PC-3 (cell line): ENCODE data around the gene BCAS3. TPM values are rescaled to one million over a fixed set of nuclear protein-coding genes. Genes with fewer than 3 reads are reported as not detected.

Experiments
- ATAC-seq: fragments of 200-7000 bp; cut with Tn5 transposase; 2 replicates; pipeline ENCODE4 v1.9.1; 2020; ENCODE audit warnings: mild to moderate bottlenecking, moderate library complexity
- BruUV-seq: library from RNA; stranded (reverse); fragments of 400-500 nt; replicated peaks from 2 replicates; lab custom pipeline; 2021; lab: Mats Ljungman, UMichigan
- CTCF ChIA-PET: fragments of 300-600 bp; sonication (Branson Sonifier 250); formaldehyde crosslinking; loops from one replicate; lab custom pipeline; 2022; ENCODE audit warnings: antibody characterized with exemption; lab: Charles Lee
- POLR2A ChIA-PET: fragments of 300-600 bp; sonication (Branson Sonifier 250); formaldehyde crosslinking; loops from one replicate; lab custom pipeline; 2022; ENCODE audit warnings: antibody characterized with exemption; ENCODE audit not compliant: unreplicated experiment; lab: Charles Lee
- DNase-seq: peaks from one replicate; pipeline ENCODE4 v3.0.0-alpha.2; 2015
- H2AFZ ChIP-seq: fragments of 300-600 bp; sonication (generic); 2 replicates; pipeline ENCODE4 v1.6.0; 2016; ENCODE audit warnings: antibody characterized with exemption, low read length
- H3F3A ChIP-seq: fragments of 300-600 bp; sonication (generic); one replicate; pipeline ENCODE4 v1.6.0; 2017; ENCODE audit warnings: antibody characterized with exemption, low read length, control low read depth, mild to moderate bottlenecking; ENCODE audit not compliant: unreplicated experiment
- H3K27ac ChIP-seq: fragments of 300-600 bp; sonication (generic); 2 replicates; pipeline ENCODE4 v1.5.1; 2016; ENCODE audit warnings: mild to moderate bottlenecking, low read length
- H3K27me3 ChIP-seq: fragments of 300-600 bp; sonication (generic); 2 replicates; pipeline ENCODE4 v1.6.1; 2016; ENCODE audit warnings: low read length, mixed read lengths
- H3K36me3 ChIP-seq: fragments of 300-600 bp; sonication (generic); 2 replicates; pipeline ENCODE4 v1.6.1; 2016; ENCODE audit warnings: low read depth, mixed run types, low read length, mixed read lengths
- H3K4me1 ChIP-seq: fragments of 300-600 bp; sonication (generic); 2 replicates; pipeline ENCODE4 v1.5.1; 2016; ENCODE audit warnings: low read length; ENCODE audit not compliant: insufficient read depth
- H3K4me2 ChIP-seq: fragments of 300-600 bp; sonication (generic); 2 replicates; pipeline ENCODE4 v1.6.0; 2016; ENCODE audit warnings: low read length
- H3K4me3 ChIP-seq: fragments of 300-600 bp; sonication (generic); 2 replicates; pipeline ENCODE4 v1.5.1; 2016; ENCODE audit warnings: mild to moderate bottlenecking, low read length, mixed read lengths
- H3K79me2 ChIP-seq: fragments of 300-600 bp; sonication (generic); 2 replicates; pipeline ENCODE4 v1.6.1; 2017; ENCODE audit warnings: low read length, mixed read lengths
- H3K9ac ChIP-seq: fragments of 300-600 bp; sonication (generic); 2 replicates; pipeline ENCODE4 v1.6.0; 2016; ENCODE audit warnings: mild to moderate bottlenecking, low read length
- H3K9me2 ChIP-seq: fragments of 300-600 bp; sonication (generic); replicated peaks from 2 replicates; pipeline ENCODE4 v1.6.1; 2016; ENCODE audit warnings: mixed run types, low read length, mixed read lengths
- H3K9me3 ChIP-seq: fragments of 300-600 bp; sonication (generic); 2 replicates; pipeline ENCODE4 v1.6.1; 2016; ENCODE audit warnings: low read length, mixed read lengths
- H4K20me1 ChIP-seq: fragments of 300-600 bp; sonication (generic); 2 replicates; pipeline ENCODE4 v1.6.1; 2016; ENCODE audit warnings: low read length, mixed read lengths
- CTCF ChIP-seq: fragments of 300-600 bp; sonication (generic); conservative IDR thresholded peaks from 2 replicates; pipeline ENCODE4 v1.5.1; 2017; ENCODE audit warnings: antibody characterized with exemption, low read depth, mild to moderate bottlenecking, low read length
- EZH2 ChIP-seq: fragments of 300-600 bp; sonication (generic); IDR thresholded peaks from one replicate; pipeline ENCODE4 v1.6.1; 2017; ENCODE audit warnings: antibody characterized with exemption, mild to moderate bottlenecking, low read length; ENCODE audit not compliant: unreplicated experiment
- EZH2phosphoT487 ChIP-seq: fragments of 300-600 bp; sonication (generic); IDR thresholded peaks from 2 replicates; pipeline ENCODE4 v1.6.1; 2018; ENCODE audit warnings: mild to moderate bottlenecking, antibody characterized with exemption, low read length, borderline replicate concordance
- intact Hi-C: fragments of 100-400 bp; cut with micrococcal nuclease; formaldehyde crosslinking; loops from 2 replicates; pipeline ENCODE4 v1.9.0; 2023
- total RNA-seq: library from RNA; depleted of rRNA; stranded (reverse); fragments of >200 nt; gene quantifications from 2 replicates; pipeline ENCODE4 v1.2.3, GENCODE V29; 2014

The BCAS3 gene
- total RNA-seq, 1 experiment from 2014 or later, result 25.9 TPM

- intact Hi-C loops, result no loop called here
- Histone ChIP-seq H3K4me3 (no peak overlapping the region), H3K4me1 (no peaks in the 10 kb centered on the region), H2AFZ (no peak overlapping the region), H4K20me1 (no peaks in the 10 kb centered on the region), H3K4me2 (no peak overlapping the region), H3K9me2 (no peaks in the 10 kb centered on the region), H3K9me3 (no peaks in the 10 kb centered on the region), H3F3A (no peaks in the 10 kb centered on the region), H3K79me2 (peaks cover 5% of the 10 kb centered on the region; the same call in 1 of the 2 replicates), H3K36me3 (peaks cover 6% of the 10 kb centered on the region; the same call in 1 of the 2 replicates), H3K27ac (no peak overlapping the region), H3K27me3 (no peaks in the 10 kb centered on the region), H3K9ac (no peak overlapping the region)
- CTCF ChIA-PET, result no interaction called here
- BruUV-seq, result no TSS peak
- DNase-seq (no peak), ATAC-seq (no peak)
- POLR2A ChIA-PET, result no interaction called here
- TF ChIP-seq EZH2phosphoT487 (no peak), EZH2 (no peak), CTCF (no peak)
These were observed 21.2 kb upstream of the BCAS3 start for GRCh38 chr17:60656499-60656898.

- H3K27me3 ChIP-seq, result no peaks in the 10 kb centered on the region
- no peaks in the 10 kb centered on the region for H3F3A ChIP-seq
- no peak overlapping the region for H3K4me2 ChIP-seq
- no peaks in the 10 kb centered on the region for H4K20me1 ChIP-seq
- no TSS peak for BruUV-seq
- H3K36me3 ChIP-seq, result peaks cover 12% of the 10 kb centered on the region; the same call in 1 of the 2 replicates
- H3K27ac ChIP-seq, result no peak overlapping the region
- CTCF ChIA-PET, result no interaction called here
- H3K4me1 ChIP-seq, result no peaks in the 10 kb centered on the region
- no peak for DNase-seq
- H3K9ac ChIP-seq, result no peak overlapping the region
- no peak overlapping the region for H3K4me3 ChIP-seq
- H2AFZ ChIP-seq, result no peak overlapping the region
- intact Hi-C loops, result no loop called here
- no peaks in the 10 kb centered on the region for H3K9me2 ChIP-seq
- POLR2A ChIA-PET, result no interaction called here
- H3K79me2 ChIP-seq, result no peaks in the 10 kb centered on the region
- no peak for TF ChIP-seq CTCF
- no peak for TF ChIP-seq EZH2phosphoT487
- no peak for TF ChIP-seq EZH2
- no peaks in the 10 kb centered on the region for H3K9me3 ChIP-seq
- no peak for ATAC-seq
These were observed 18.5 kb upstream of the BCAS3 start for GRCh38 chr17:60659156-60659555.

- H3K9ac ChIP-seq, result no peak overlapping the region
- no peak overlapping the region for H2AFZ ChIP-seq
- intact Hi-C loops, result no loop called here
- no peak overlapping the region for H3K27ac ChIP-seq
- peaks cover 12% of the 10 kb centered on the region; the same call in 1 of the 2 replicates for H3K36me3 ChIP-seq
- H3K4me2 ChIP-seq, result no peak overlapping the region
- H4K20me1 ChIP-seq, result no peaks in the 10 kb centered on the region
- no peaks in the 10 kb centered on the region for H3K27me3 ChIP-seq
- no peak for DNase-seq
- H3F3A ChIP-seq, result no peaks in the 10 kb centered on the region
- H3K4me3 ChIP-seq, result no peak overlapping the region
- CTCF ChIA-PET, result no interaction called here
- TF ChIP-seq EZH2 (no peak), EZH2phosphoT487 (no peak), CTCF (no peak)
- no TSS peak for BruUV-seq
- H3K9me3 ChIP-seq, result no peaks in the 10 kb centered on the region
- no peaks in the 10 kb centered on the region for H3K9me2 ChIP-seq
- no peaks in the 10 kb centered on the region for H3K4me1 ChIP-seq
- POLR2A ChIA-PET, result no interaction called here
- no peaks in the 10 kb centered on the region for H3K79me2 ChIP-seq
- no peak for ATAC-seq
These were observed 16.2 kb upstream of the BCAS3 start for GRCh38 chr17:60661489-60661888.
